ENCODE data around the gene FLYWCH2.

Gene FLYWCH2

GRCh38 chr16:2852003-2852730, 30.8 kb upstream of the FLYWCH2 start:
- Histone ChIP-seq H3K9me3 (ENCODE audit: low read depth, low read length) (no peaks in the 10 kb centered on the region), H3K27ac (peak overlapping the region; percentile 57), H3K9ac (ENCODE audit: insufficient read length) (peak overlapping the region; percentile 65), H3K36me3 (ENCODE audit: insufficient read depth, low read length) (no peaks in the 10 kb centered on the region), H3K4me3 (peak overlapping the region; percentile 79)
- TF ChIP-seq EZH2 (IDR thresholded peaks at IDR 0.05) (no peak), FOXP2 (optimal IDR thresholded peaks at IDR 0.05; ENCODE audit: control extremely low read depth, extremely low read length, insufficient read depth) (no peak), POLR2AphosphoS5 (IDR thresholded peaks at IDR 0.05; ENCODE audit: borderline replicate concordance, low read depth, low read length) (no peak)
- DNase-seq (ENCODE audit: low read depth, low spot score), result no peak

GRCh38 chr16:2852731-2853507, 30.1 kb upstream of the FLYWCH2 start:
- H3K4me3 ChIP-seq, result peak overlapping the region; percentile 79
- H3K9ac ChIP-seq (ENCODE audit: insufficient read length), result peak overlapping the region; percentile 65
- no peak for DNase-seq (ENCODE audit: low read depth, low spot score)
- no peaks in the 10 kb centered on the region for H3K9me3 ChIP-seq (ENCODE audit: low read depth, low read length)
- no peaks in the 10 kb centered on the region for H3K36me3 ChIP-seq (ENCODE audit: insufficient read depth, low read length)
- H3K27ac ChIP-seq, result peak overlapping the region; percentile 57
- TF ChIP-seq POLR2AphosphoS5 (IDR thresholded peaks at IDR 0.05; ENCODE audit: borderline replicate concordance, low read depth, low read length), result no peak
- TF ChIP-seq FOXP2 (optimal IDR thresholded peaks at IDR 0.05; ENCODE audit: control extremely low read depth, extremely low read length, insufficient read depth), result no peak
- TF ChIP-seq EZH2 (IDR thresholded peaks at IDR 0.05), result no peak

GRCh38 chr16:2853531-2854073, 29.4 kb upstream of the FLYWCH2 start:
- Histone ChIP-seq H3K9me3 (ENCODE audit: low read depth, low read length) (no peaks in the 10 kb centered on the region), H3K27ac (no peak overlapping the region; the same call in 1 of the 2 replicates), H3K9ac (ENCODE audit: insufficient read length) (no peak overlapping the region), H3K36me3 (ENCODE audit: insufficient read depth, low read length) (no peaks in the 10 kb centered on the region), H3K4me3 (peak overlapping the region; percentile 79; the same call in 1 of the 2 replicates)
- no peak for DNase-seq (ENCODE audit: low read depth, low spot score)
- TF ChIP-seq POLR2AphosphoS5 (IDR thresholded peaks at IDR 0.05; ENCODE audit: borderline replicate concordance, low read depth, low read length), result no peak
- no peak for TF ChIP-seq EZH2 (IDR thresholded peaks at IDR 0.05)
- TF ChIP-seq FOXP2 (optimal IDR thresholded peaks at IDR 0.05; ENCODE audit: control extremely low read depth, extremely low read length, insufficient read depth), result no peak

GRCh38 chr16:2854700-2855309, 28.2 kb upstream of the FLYWCH2 start:
- TF ChIP-seq EZH2 (IDR thresholded peaks at IDR 0.05) (no peak), FOXP2 (optimal IDR thresholded peaks at IDR 0.05; ENCODE audit: control extremely low read depth, extremely low read length, insufficient read depth) (no peak), POLR2AphosphoS5 (IDR thresholded peaks at IDR 0.05; ENCODE audit: borderline replicate concordance, low read depth, low read length) (no peak)
- H3K9me3 ChIP-seq (ENCODE audit: low read depth, low read length), result no peaks in the 10 kb centered on the region
- H3K27ac ChIP-seq, result no peak overlapping the region
- DNase-seq (ENCODE audit: low read depth, low spot score), result no peak
- no peak overlapping the region for H3K4me3 ChIP-seq
- H3K9ac ChIP-seq (ENCODE audit: insufficient read length), result no peak overlapping the region
- no peaks in the 10 kb centered on the region for H3K36me3 ChIP-seq (ENCODE audit: insufficient read depth, low read length)

- no peak for DNase-seq (ENCODE audit: low read depth, low spot score)
- no peak for TF ChIP-seq FOXP2 (optimal IDR thresholded peaks at IDR 0.05; ENCODE audit: control extremely low read depth, extremely low read length, insufficient read depth)
- H3K9me3 ChIP-seq (ENCODE audit: low read depth, low read length), result no peaks in the 10 kb centered on the region
- no peak overlapping the region for H3K4me3 ChIP-seq
- no peak overlapping the region for H3K27ac ChIP-seq
- no peaks in the 10 kb centered on the region for H3K36me3 ChIP-seq (ENCODE audit: insufficient read depth, low read length)
- no peak overlapping the region for H3K9ac ChIP-seq (ENCODE audit: insufficient read length)
Measured at GRCh38 chr16:2855536-2855935, 27.5 kb upstream of the FLYWCH2 start.

- Histone ChIP-seq H3K9ac (ENCODE audit: insufficient read length) (no peak overlapping the region), H3K36me3 (ENCODE audit: insufficient read depth, low read length) (no peaks in the 10 kb centered on the region), H3K27ac (no peak overlapping the region), H3K9me3 (ENCODE audit: low read depth, low read length) (no peaks in the 10 kb centered on the region), H3K4me3 (no peak overlapping the region)
- no peak for DNase-seq (ENCODE audit: low read depth, low spot score)
- TF ChIP-seq POLR2AphosphoS5 (IDR thresholded peaks at IDR 0.05; ENCODE audit: borderline replicate concordance, low read depth, low read length) (no peak), EZH2 (IDR thresholded peaks at IDR 0.05) (no peak)
Measured at GRCh38 chr16:2856061-2856670, 26.8 kb upstream of the FLYWCH2 start.

- no peak for DNase-seq (ENCODE audit: low read depth, low spot score)
- H3K9ac ChIP-seq (ENCODE audit: insufficient read length), result no peak overlapping the region
- no peaks in the 10 kb centered on the region for H3K9me3 ChIP-seq (ENCODE audit: low read depth, low read length)
- no peak overlapping the region for H3K4me3 ChIP-seq
- TF ChIP-seq FOXP2 (optimal IDR thresholded peaks at IDR 0.05; ENCODE audit: control extremely low read depth, extremely low read length, insufficient read depth) (no peak), EZH2 (IDR thresholded peaks at IDR 0.05) (no peak), POLR2AphosphoS5 (IDR thresholded peaks at IDR 0.05; ENCODE audit: borderline replicate concordance, low read depth, low read length) (no peak)
- no peaks in the 10 kb centered on the region for H3K36me3 ChIP-seq (ENCODE audit: insufficient read depth, low read length)
- H3K27ac ChIP-seq, result no peak overlapping the region
Measured at GRCh38 chr16:2856686-2857450, 26.1 kb upstream of the FLYWCH2 start.

All from SK-N-MC (cell line).